H1 (cell line): ENCODE measurements around the gene SMPDL3B. TPM values are rescaled to one million over a fixed set of nuclear protein-coding genes. Genes with fewer than 3 reads are reported as not detected.

Source experiments
- CTCF ChIA-PET: fragments of 300-600 bp; sonication (Branson Sonifier 250); formaldehyde crosslinking; loops from one replicate; lab custom pipeline; 2021; ENCODE audit not compliant: partially characterized antibody; lab: Charles Lee
- POLR2A ChIA-PET: fragments of 300-600 bp; sonication (Branson Sonifier 250); formaldehyde crosslinking; loops from one replicate; lab custom pipeline; 2021; ENCODE audit warnings: inconsistent platforms; ENCODE audit not compliant: partially characterized antibody; lab: Charles Lee
- DNase-seq, 2 experiments: peaks; one replicate each; pipeline versions ENCODE4 v3.0.0 to v3.0.0-alpha.2; 2010 to 2022; ENCODE audit warnings: low spot score in 2 of 2, low read depth in 1 of 2, mixed read lengths in 1 of 2
- FAIRE-seq: peaks from 2 replicates; lab custom pipeline; 2011; peaks lifted over from hg19 to GRCh38; lab: Jason Lieb, UNC
- H2AFZ ChIP-seq: 2 replicates; pipeline ENCODE4 v1.8.1; 2012; ENCODE audit warnings: low read length, inconsistent platforms
- H2AK5ac ChIP-seq: 2 replicates; pipeline ENCODE4 v1.6.1; 2013; ENCODE audit warnings: low read depth, low read length
- H2BK120ac ChIP-seq: replicated peaks from 2 replicates; pipeline ENCODE3; 2013; ENCODE audit warnings: low read depth, low read length, inconsistent platforms
- H2BK12ac ChIP-seq: 2 replicates; pipeline ENCODE4 v1.6.1; 2013; ENCODE audit warnings: low read depth, low read length
- H2BK15ac ChIP-seq: 2 replicates; pipeline ENCODE4 v1.6.1; 2013; ENCODE audit warnings: low read length
- H2BK20ac ChIP-seq: 2 replicates; pipeline ENCODE4 v1.6.1; 2013; ENCODE audit warnings: low read length
- H2BK5ac ChIP-seq: 2 replicates; pipeline ENCODE4 v1.6.1; 2013; ENCODE audit warnings: low read depth, low read length
- H3K14ac ChIP-seq: 2 replicates; pipeline ENCODE4 v1.6.1; 2013; ENCODE audit warnings: inconsistent platforms; ENCODE audit not compliant: insufficient read length
- H3K18ac ChIP-seq: 2 replicates; pipeline ENCODE4 v1.6.1; 2013; ENCODE audit warnings: low read length; ENCODE audit errors: extremely low read depth
- H3K23ac ChIP-seq: 2 replicates; pipeline ENCODE4 v1.6.1; 2013; ENCODE audit warnings: inconsistent platforms; ENCODE audit not compliant: insufficient read length
- H3K23me2 ChIP-seq: 2 replicates; pipeline ENCODE4 v1.6.1; 2013; ENCODE audit warnings: low read depth, low read length
- H3K27ac ChIP-seq: 2 replicates; pipeline ENCODE4 v1.6.1; 2011; ENCODE audit warnings: low read depth, low read length, inconsistent platforms
- H3K27me3 ChIP-seq, 4 experiments: replicated peaks in 1 of 4; 1 replicate in 1 of 4; 2 replicates in 3 of 4; pipeline versions ENCODE4 v1.6.1 to v1.8.1; 2011 to 2013; ENCODE audit warnings: low read length in 3 of 4, mild to moderate bottlenecking in 3 of 4, inconsistent platforms in 2 of 4, mixed read lengths in 2 of 4, moderate library complexity in 1 of 4; ENCODE audit not compliant: control insufficient read depth in 3 of 4, insufficient read depth in 3 of 4; ENCODE audit errors: extremely low read depth in 1 of 4
- H3K36me3 ChIP-seq, 4 experiments: 2 replicates each; pipeline versions ENCODE4 v1.6.1 to v1.8.1; 2011 to 2013; ENCODE audit warnings: mild to moderate bottlenecking in 4 of 4, low read length in 3 of 4, moderate library complexity in 2 of 4, control low read depth in 1 of 4, inconsistent platforms in 1 of 4; ENCODE audit not compliant: insufficient read depth in 4 of 4, control insufficient read depth in 2 of 4
- H3K4ac ChIP-seq: replicated peaks from 2 replicates; pipeline ENCODE3; 2013; ENCODE audit warnings: low read length, low read depth, mixed read lengths, inconsistent platforms; ENCODE audit not compliant: insufficient read length
- H3K4me1 ChIP-seq, 4 experiments: replicated peaks in 1 of 4; 1 replicate in 1 of 4; 2 replicates in 3 of 4; pipeline versions ENCODE4 v1.6.1 to v1.8.1; 2011 to 2013; ENCODE audit warnings: low read length in 3 of 4, inconsistent platforms in 2 of 4, mixed read lengths in 1 of 4; ENCODE audit not compliant: insufficient read depth in 4 of 4, control insufficient read depth in 3 of 4
- H3K4me2 ChIP-seq, 2 experiments: 2 replicates each; pipeline versions ENCODE4 v1.6.1 to v1.8.1; 2011 to 2013; ENCODE audit warnings: low read depth in 2 of 2, low read length in 2 of 2, control low read depth in 1 of 2, inconsistent platforms in 1 of 2, mild to moderate bottlenecking in 1 of 2; ENCODE audit not compliant: insufficient read depth in 1 of 2
- H3K4me3 ChIP-seq, 4 experiments: fragments of 200-600, 300-600 bp in 1 of 4; sonication (generic), shearing (Covaris generic), sonication (Bioruptor Twin) in 1 of 4; 2 replicates each; pipeline versions ENCODE4 v1.5.1 to v1.8.1; 2011 to 2016; ENCODE audit warnings: low read length in 4 of 4, low read depth in 3 of 4, control low read depth in 2 of 4, inconsistent platforms in 2 of 4, mild to moderate bottlenecking in 2 of 4, mixed read lengths in 1 of 4, moderate library complexity in 1 of 4; ENCODE audit not compliant: insufficient read depth in 2 of 4; ENCODE audit errors: extremely low read depth in 1 of 4
- H3K56ac ChIP-seq: replicated peaks from 2 replicates; pipeline ENCODE3; 2013; ENCODE audit warnings: low read depth, mild to moderate bottlenecking, mixed read lengths, low read length, inconsistent platforms; ENCODE audit not compliant: insufficient read length
- H3K79me1 ChIP-seq: 2 replicates; pipeline ENCODE4 v1.6.1; 2013; ENCODE audit warnings: low read depth, low read length, control low read depth
- H3K79me2 ChIP-seq, 2 experiments: 2 replicates each; pipeline versions ENCODE4 v1.6.1 to v1.8.1; 2012 to 2013; ENCODE audit warnings: low read length in 2 of 2, mild to moderate bottlenecking in 2 of 2, inconsistent platforms in 1 of 2; ENCODE audit not compliant: insufficient read depth in 2 of 2, control insufficient read depth in 1 of 2
- H3K9ac ChIP-seq, 4 experiments: replicated peaks in 1 of 4; 1 replicate in 1 of 4; 2 replicates in 3 of 4; pipeline versions ENCODE4 v1.6.1 to v1.8.1; 2011 to 2013; ENCODE audit warnings: low read depth in 3 of 4, low read length in 3 of 4, control low read depth in 2 of 4, mild to moderate bottlenecking in 2 of 4, moderate library complexity in 2 of 4, inconsistent platforms in 1 of 4; ENCODE audit errors: extremely low read depth in 1 of 4
- H3K9me3 ChIP-seq, 2 experiments: 2 replicates each; pipeline versions ENCODE4 v1.6.1 to v1.8.1; 2012 to 2013; ENCODE audit warnings: mild to moderate bottlenecking in 2 of 2, moderate library complexity in 2 of 2, control low read depth in 1 of 2, inconsistent platforms in 1 of 2, low read depth in 1 of 2, low read length in 1 of 2, mixed read lengths in 1 of 2; ENCODE audit not compliant: insufficient read depth in 2 of 2
- H4K20me1 ChIP-seq, 2 experiments: replicated peaks in 1 of 2; 2 replicates each; pipeline versions ENCODE3 to v1.8.1; 2011 to 2013; ENCODE audit warnings: inconsistent platforms in 2 of 2, low read length in 2 of 2, mild to moderate bottlenecking in 1 of 2; ENCODE audit not compliant: insufficient read depth in 2 of 2, control insufficient read depth in 1 of 2
- H4K5ac ChIP-seq: 2 replicates; pipeline ENCODE4 v1.6.1; 2013; ENCODE audit warnings: low read length, low read depth, mixed read lengths, inconsistent platforms; ENCODE audit not compliant: insufficient read length
- H4K8ac ChIP-seq: 2 replicates; pipeline ENCODE4 v1.8.0; 2013; ENCODE audit warnings: mild to moderate bottlenecking, moderate library complexity, low read length, inconsistent platforms; ENCODE audit not compliant: insufficient read depth; ENCODE audit errors: extremely low read depth
- H4K91ac ChIP-seq: replicated peaks from 2 replicates; pipeline ENCODE3; 2013; ENCODE audit warnings: low read length, mixed read lengths, inconsistent platforms; ENCODE audit not compliant: insufficient read length
- CTBP2 ChIP-seq: IDR thresholded peaks from 2 replicates; pipeline ENCODE4 v1.7.0; 2011; ENCODE audit warnings: borderline replicate concordance, mild to moderate bottlenecking, moderate library complexity, mixed read lengths, low read length; ENCODE audit not compliant: insufficient read depth, insufficient read length
- EP300 ChIP-seq, 2 experiments: IDR thresholded peaks; 1 replicate in 1 of 2; 2 replicates in 1 of 2; pipeline ENCODE4 v1.6.1; 2011 to 2012; ENCODE audit warnings: low read depth in 2 of 2, low read length in 2 of 2, mild to moderate bottlenecking in 2 of 2, borderline replicate concordance in 1 of 2, inconsistent platforms in 1 of 2, moderate library complexity in 1 of 2
- SIN3A ChIP-seq, 2 experiments: IDR thresholded peaks in 1 of 2; conservative IDR thresholded peaks in 1 of 2; 2 replicates each; pipeline ENCODE4 v1.6.1; 2011 to 2012; ENCODE audit warnings: low read length in 2 of 2, improper control_type of control experiment in 1 of 2, low read depth in 1 of 2, mild to moderate bottlenecking in 1 of 2
- WGBS, 2 experiments: shearing (Covaris generic) in 1 of 2; methylation state at CpG; one replicate each; pipeline versions ENCODE4 v1.1.6 to v1.1.7; 2013 to 2015; ENCODE audit warnings: low lambda C conversion rate in 2 of 2, mixed read lengths in 2 of 2, inconsistent platforms in 1 of 2, low coverage in 1 of 2, missing lambda C conversion rate in 1 of 2; ENCODE audit not compliant: insufficient replicate concordance in 2 of 2, insufficient coverage in 1 of 2, insufficient read length in 1 of 2; ENCODE audit errors: extremely low coverage in 1 of 2, missing lambda C conversion rate in 1 of 2; 5-methylcytosine and 5-hydroxymethylcytosine counted together
- polyA plus RNA-seq, 7 experiments: library from polyadenylated mRNA; depleted of rRNA in 3 of 7; stranded (reverse) in 5 of 7; unstranded in 2 of 7; fragments of >200 nt in 5 of 7; fragments of 200-250 nt in 2 of 7; gene quantifications; 1 replicate in 5 of 7; 2 replicates in 1 of 7; 4 replicates in 1 of 7; pipeline versions ENCODE4 v1.2.1 to v1.2.3, GENCODE V29; 2011 to 2013; ENCODE audit warnings: missing spikeins in 2 of 7, mixed read lengths in 2 of 7
- total RNA-seq: library from RNA; stranded (reverse); fragmentation: NEBNext Ultra II Directional; extraction: Animal tissue kit (Norgen Biotek cat#: 25700); gene quantifications from 2 replicates; pipeline ENCODE4 v1.2.1, GENCODE V29; 2021

Gene SMPDL3B
- total and polyA plus RNA-seq, 2 of the 8 experiments (the other 6 are each of a cell fraction or from before 2014, with no cell fraction given): 54.7 to 143 TPM

GRCh38 chr1:27906759-27907158 is 28.0 kb upstream of the SMPDL3B start:
- H2AFZ ChIP-seq: no peak overlapping the region
- no peak overlapping the region for H3K56ac ChIP-seq
- H2BK20ac ChIP-seq: no peak overlapping the region
- no peaks in the 10 kb centered on the region for H3K23me2 ChIP-seq
- H3K9ac ChIP-seq: no peak overlapping the region
- WGBS, 2 experiments: 96% methylated on average over 2 of the region's 2 CpGs; no CpG with 5 or more reads in 1 of the 2 experiments
- H3K27ac ChIP-seq: no peak overlapping the region
- no peak overlapping the region for H2BK5ac ChIP-seq
- H4K20me1 ChIP-seq: peaks cover 2 to 3% of the 10 kb centered on the region in 2 experiments
- no peak overlapping the region for H3K18ac ChIP-seq
- H3K79me2 ChIP-seq: peaks cover 0 to 12% of the 10 kb centered on the region in 2 experiments; a peak in 2 of 4 replicates
- no peak overlapping the region for H3K4me3 ChIP-seq
- no peaks in the 10 kb centered on the region for H3K79me1 ChIP-seq
- no peak overlapping the region for H2BK12ac ChIP-seq
- H4K91ac ChIP-seq: no peak overlapping the region
- no peak overlapping the region for H2AK5ac ChIP-seq
- no peak overlapping the region for H2BK120ac ChIP-seq
- no peak overlapping the region for H4K5ac ChIP-seq
- POLR2A ChIA-PET: interaction anchor here (0.7 to 3.3 kb wide), 5 partner anchors 8 to 740 kb away, joined by 3 to 18 read pairs (median 3); no protein-coding TSS in a partner anchor
- H3K4ac ChIP-seq: no peak overlapping the region
- no peaks in the 10 kb centered on the region for H3K4me1 ChIP-seq
- H3K27me3 ChIP-seq: no peaks in the 10 kb centered on the region
- H3K23ac ChIP-seq: no peak overlapping the region
- H3K14ac ChIP-seq: no peak overlapping the region
- no peak overlapping the region for H2BK15ac ChIP-seq
- DNase-seq: no peak
- H3K9me3 ChIP-seq: no peaks in the 10 kb centered on the region
- no peak for FAIRE-seq
- CTCF ChIA-PET: interaction anchor here (0.6 to 2.5 kb wide), 4 partner anchors 13 to 49 kb away, joined by 3 to 12 read pairs (median 4); no protein-coding TSS in a partner anchor
- H4K8ac ChIP-seq: no peak overlapping the region
- no peak overlapping the region for H3K4me2 ChIP-seq
- H3K36me3 ChIP-seq: peaks cover 28 to 98% (median 61%) of the 10 kb centered on the region in 4 experiments
- no peak for TF ChIP-seq CTBP2
- TF ChIP-seq SIN3A (conservative IDR thresholded peaks at IDR 0.05 in 1 of 2, IDR thresholded peaks at IDR 0.05 in 1 of 2; ENCODE audit: low read depth in 1 of 2, low read length in 2 of 2): no peak
- TF ChIP-seq EP300 (IDR thresholded peaks at IDR 0.05; ENCODE audit: borderline replicate concordance in 1 of 2, low read depth in 2 of 2, low read length in 2 of 2): no peak
